Hematopoietic multipotent progenitor cell treated with erythropoietin and hydrocortisone succinate and interleukin-3 and kit ligand, for 8 days (in vitro differentiated cells): ENCODE measurements around the gene PSG4.
"Not testable (repeated sequence)": the region's sequence is repeated elsewhere in the genome, so short reads cannot be mapped to it uniquely, and the experiment has no call there.

Experiments used
- DNase-seq: peaks from one replicate; pipeline ENCODE4 v3.0.0-alpha.2; 2015

The PSG4 gene

GRCh38 chr19:43205471-43206105 is at the start of gene PSG4:
Gene PSG4, minus strand, starts transcription at chr19:43205638. Its CDS starts 102 bp downstream, at chr19:43205536.
- DNase-seq = not testable (repeated sequence)

GRCh38 chr19:43251428-43251827 is 46.0 kb upstream of the PSG4 start:
- DNase-seq = not testable (repeated sequence)

- DNase-seq = not testable (repeated sequence)
Measured at GRCh38 chr19:43250296-43250695, 44.9 kb upstream of the PSG4 start.

GRCh38 chr19:43248635-43249002 is 43.2 kb upstream of the PSG4 start:
- DNase-seq = not testable (repeated sequence)

- DNase-seq = not testable (repeated sequence)
Measured at GRCh38 chr19:43247243-43247880, 41.9 kb upstream of the PSG4 start.

- DNase-seq = not testable (repeated sequence)
Measured at GRCh38 chr19:43245848-43246247, 40.4 kb upstream of the PSG4 start.

- DNase-seq = not testable (repeated sequence)
Measured at GRCh38 chr19:43242211-43242610, 36.8 kb upstream of the PSG4 start.

GRCh38 chr19:43238213-43238612 is 32.8 kb upstream of the PSG4 start:
- DNase-seq = not testable (repeated sequence)

GRCh38 chr19:43235686-43236085 is 30.2 kb upstream of the PSG4 start:
- not testable (repeated sequence) for DNase-seq

- peak; percentile 13 for DNase-seq
Measured at GRCh38 chr19:43229315-43229714, 23.9 kb upstream of the PSG4 start.

- peak; percentile 6 for DNase-seq
Measured at GRCh38 chr19:43228730-43229129, 23.3 kb upstream of the PSG4 start.

- DNase-seq = not testable (repeated sequence)
Measured at GRCh38 chr19:43226986-43227385, 21.5 kb upstream of the PSG4 start.

GRCh38 chr19:43224855-43225253 is 19.4 kb upstream of the PSG4 start:
- no peak for DNase-seq

- DNase-seq = not testable (repeated sequence)
Measured at GRCh38 chr19:43224201-43224854, 18.9 kb upstream of the PSG4 start.

GRCh38 chr19:43221891-43222290 is 16.5 kb upstream of the PSG4 start:
- DNase-seq = not testable (repeated sequence)

- DNase-seq = not testable (repeated sequence)
Measured at GRCh38 chr19:43219136-43219535, 13.7 kb upstream of the PSG4 start.

- DNase-seq = not testable (repeated sequence)
Measured at GRCh38 chr19:43215881-43216280, 10.4 kb upstream of the PSG4 start.

GRCh38 chr19:43207991-43208390 is 2.6 kb upstream of the PSG4 start:
- DNase-seq = no peak

GRCh38 chr19:43207174-43207573 is 1.7 kb upstream of the PSG4 start:
- peak; percentile 13 for DNase-seq

GRCh38 chr19:43203611-43204010 is 1.8 kb downstream of the PSG4 start:
- DNase-seq = not testable (repeated sequence)

GRCh38 chr19:43201891-43202290 is 3.5 kb downstream of the PSG4 start:
- not testable (repeated sequence) for DNase-seq

GRCh38 chr19:43201337-43201801 is 4.1 kb downstream of the PSG4 start:
- not testable (repeated sequence) for DNase-seq

GRCh38 chr19:43198686-43199419 is 6.6 kb downstream of the PSG4 start:
- not testable (repeated sequence) for DNase-seq
